ENCODE results near the gene AQP6.

The AQP6 gene

DNA sequence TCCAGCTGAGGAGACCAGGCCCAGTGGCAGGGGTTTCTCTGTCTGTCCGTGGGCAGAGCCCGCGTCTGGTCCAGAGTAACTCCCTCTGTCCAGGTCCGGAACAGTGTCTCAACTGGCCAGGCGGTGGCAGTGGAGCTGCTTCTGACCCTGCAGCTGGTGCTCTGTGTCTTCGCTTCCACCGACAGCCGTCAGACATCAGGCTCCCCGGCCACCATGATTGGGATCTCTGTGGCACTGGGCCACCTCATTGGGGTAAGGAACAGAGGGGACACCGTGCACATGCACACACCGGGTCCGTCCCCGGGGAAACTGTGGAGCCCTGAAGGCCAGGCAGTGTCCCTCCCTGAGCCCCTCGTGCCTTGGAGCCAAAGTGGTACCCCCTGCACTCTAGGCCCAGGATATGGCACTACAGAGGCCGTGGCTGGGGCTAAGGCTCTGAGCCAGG, 1.5 kb downstream of the AQP6 start:
- no peak overlapping the region for H3K4me3 ChIP-seq (ENCODE audit: low read depth, low read length)
- TF ChIP-seq, protein P1, sequence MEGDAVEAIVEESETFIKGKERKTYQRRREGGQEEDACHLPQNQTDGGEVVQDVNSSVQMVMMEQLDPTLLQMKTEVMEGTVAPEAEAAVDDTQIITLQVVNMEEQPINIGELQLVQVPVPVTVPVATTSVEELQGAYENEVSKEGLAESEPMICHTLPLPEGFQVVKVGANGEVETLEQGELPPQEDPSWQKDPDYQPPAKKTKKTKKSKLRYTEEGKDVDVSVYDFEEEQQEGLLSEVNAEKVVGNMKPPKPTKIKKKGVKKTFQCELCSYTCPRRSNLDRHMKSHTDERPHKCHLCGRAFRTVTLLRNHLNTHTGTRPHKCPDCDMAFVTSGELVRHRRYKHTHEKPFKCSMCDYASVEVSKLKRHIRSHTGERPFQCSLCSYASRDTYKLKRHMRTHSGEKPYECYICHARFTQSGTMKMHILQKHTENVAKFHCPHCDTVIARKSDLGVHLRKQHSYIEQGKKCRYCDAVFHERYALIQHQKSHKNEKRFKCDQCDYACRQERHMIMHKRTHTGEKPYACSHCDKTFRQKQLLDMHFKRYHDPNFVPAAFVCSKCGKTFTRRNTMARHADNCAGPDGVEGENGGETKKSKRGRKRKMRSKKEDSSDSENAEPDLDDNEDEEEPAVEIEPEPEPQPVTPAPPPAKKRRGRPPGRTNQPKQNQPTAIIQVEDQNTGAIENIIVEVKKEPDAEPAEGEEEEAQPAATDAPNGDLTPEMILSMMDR (IDR thresholded peaks at IDR 0.05; ENCODE audit: low read depth, low read length), result peak; percentile 72

DNA sequence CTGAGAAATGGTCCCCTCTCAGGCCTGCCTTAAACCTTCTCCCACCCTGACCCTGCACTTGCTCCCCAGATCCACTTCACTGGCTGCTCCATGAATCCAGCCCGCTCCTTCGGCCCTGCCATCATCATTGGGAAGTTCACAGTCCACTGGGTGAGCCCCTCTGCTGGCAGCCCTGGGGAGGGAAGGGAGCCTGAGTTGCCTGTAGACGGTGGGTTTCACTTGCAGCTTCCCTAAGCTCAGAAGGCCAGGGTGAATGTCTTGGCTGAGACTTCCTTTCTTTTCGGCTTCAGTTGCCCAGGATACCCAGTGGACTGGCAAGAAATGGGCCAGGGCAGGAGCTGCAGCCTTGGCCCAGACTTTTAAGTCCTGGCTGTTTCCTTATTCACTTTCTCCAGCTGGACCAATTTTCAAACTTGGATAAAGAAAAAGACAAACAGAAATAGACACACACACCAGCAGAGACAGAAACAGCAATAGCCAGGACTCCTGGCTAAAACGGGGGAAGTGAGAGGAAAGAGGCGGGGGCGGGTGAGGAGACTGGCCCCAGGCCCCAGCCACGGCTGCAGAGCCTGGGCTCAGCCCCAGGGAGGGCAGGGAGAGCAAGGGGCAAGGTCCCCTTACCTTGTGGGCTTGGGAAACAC, 2.0 kb downstream of the AQP6 start:
- H3K4me3 ChIP-seq (ENCODE audit: low read depth, low read length), result no peak overlapping the region
- TF ChIP-seq, protein P1 (IDR thresholded peaks at IDR 0.05; ENCODE audit: low read depth, low read length), result no peak

DNA sequence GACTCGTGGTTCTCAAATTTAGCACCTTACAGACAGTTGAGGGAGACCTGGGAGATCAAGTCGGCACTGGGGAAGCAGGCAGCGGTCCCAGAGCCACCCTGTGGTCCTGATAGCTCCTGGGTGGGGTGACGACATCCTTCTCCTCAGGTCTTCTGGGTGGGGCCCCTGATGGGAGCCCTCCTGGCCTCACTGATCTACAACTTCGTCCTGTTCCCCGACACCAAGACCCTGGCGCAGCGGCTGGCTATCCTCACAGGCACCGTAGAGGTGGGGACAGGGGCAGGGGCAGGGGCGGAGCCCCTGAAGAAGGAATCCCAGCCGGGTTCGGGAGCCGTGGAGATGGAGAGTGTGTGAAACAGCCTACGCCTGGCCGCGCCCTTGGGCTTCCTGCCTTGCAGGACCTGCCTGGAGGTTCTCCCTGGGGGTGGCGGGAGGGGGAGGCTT, 2.6 kb downstream of the AQP6 start:
- TF ChIP-seq, protein P1 (IDR thresholded peaks at IDR 0.05; ENCODE audit: low read depth, low read length), result no peak
- H3K4me3 ChIP-seq (ENCODE audit: low read depth, low read length), result no peak overlapping the region

DNA sequence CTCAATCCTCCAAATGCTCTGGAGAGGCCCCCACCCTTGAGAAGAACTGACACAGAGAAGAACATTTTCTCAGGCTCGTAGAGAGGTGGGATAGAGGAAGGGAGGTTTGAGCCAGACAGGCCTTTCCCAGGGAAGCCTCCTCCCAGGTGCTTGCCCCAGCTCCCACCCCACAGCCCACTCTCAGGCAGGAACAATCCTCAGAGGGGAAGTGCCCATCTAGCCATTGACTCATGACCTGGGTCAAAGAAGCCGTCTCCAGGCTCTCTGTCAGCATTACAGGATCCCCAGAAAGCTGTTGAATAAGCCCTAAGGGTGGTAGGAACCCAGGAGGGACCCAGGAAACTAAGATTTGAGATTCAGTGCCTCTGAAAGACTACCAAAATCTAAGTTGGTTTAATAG, 3.8 kb downstream of the AQP6 start:
- TF ChIP-seq, protein P1 (IDR thresholded peaks at IDR 0.05; ENCODE audit: low read depth, low read length), result no peak
- no peak overlapping the region for H3K4me3 ChIP-seq (ENCODE audit: low read depth, low read length)

DNA sequence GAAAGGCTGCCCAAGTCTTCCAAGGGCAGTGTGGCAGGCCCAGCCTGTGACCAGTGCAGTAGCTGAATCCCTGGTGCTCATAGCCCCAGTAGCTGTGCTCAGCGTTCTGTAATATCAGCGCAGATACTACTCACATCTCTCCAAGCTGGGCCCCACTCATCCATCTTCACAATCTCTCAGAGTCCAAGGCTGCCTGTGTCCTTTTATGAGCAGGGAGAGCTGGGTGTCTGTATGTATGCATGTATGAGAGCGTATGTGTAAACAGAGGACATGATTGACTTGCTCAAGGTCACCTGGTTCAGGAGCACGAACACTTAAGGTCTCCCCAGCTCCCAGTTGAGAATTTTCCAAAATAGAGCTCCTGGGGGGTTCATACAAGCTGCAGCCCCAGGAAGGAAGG, 5.4 kb downstream of the AQP6 start:
- TF ChIP-seq, protein P1 (IDR thresholded peaks at IDR 0.05; ENCODE audit: low read depth, low read length), result no peak
- no peak overlapping the region for H3K4me3 ChIP-seq (ENCODE audit: low read depth, low read length)

DNA sequence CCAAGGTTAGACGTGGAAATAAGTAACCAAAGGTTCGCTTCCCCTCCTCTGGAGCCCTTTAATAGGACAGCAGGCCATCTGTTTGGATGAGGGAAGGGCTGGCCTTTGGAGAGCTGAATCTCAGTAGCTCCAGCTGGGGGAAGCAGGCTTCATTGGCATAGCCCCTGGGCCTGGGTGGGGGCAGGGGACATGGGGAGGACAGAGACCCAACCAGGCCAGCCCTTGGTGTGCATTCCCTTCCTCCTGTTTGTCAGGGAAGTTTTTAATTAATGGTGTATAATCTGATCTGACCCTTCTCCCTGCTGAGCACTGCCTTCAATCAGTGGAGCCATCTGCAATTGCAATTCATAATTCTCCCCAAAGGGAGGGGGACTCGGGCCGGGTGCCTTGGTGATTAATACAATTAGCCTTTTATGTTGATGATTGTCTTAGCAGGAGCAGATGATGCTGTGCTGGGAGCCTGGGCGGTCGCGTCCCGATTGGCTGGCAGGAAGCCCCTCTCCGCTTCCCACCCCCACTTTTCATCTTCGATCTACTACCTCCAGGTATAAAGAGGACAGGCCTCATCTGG, 6.4 kb downstream of the AQP6 start:
- no peak overlapping the region for H3K4me3 ChIP-seq (ENCODE audit: low read depth, low read length)

DNA sequence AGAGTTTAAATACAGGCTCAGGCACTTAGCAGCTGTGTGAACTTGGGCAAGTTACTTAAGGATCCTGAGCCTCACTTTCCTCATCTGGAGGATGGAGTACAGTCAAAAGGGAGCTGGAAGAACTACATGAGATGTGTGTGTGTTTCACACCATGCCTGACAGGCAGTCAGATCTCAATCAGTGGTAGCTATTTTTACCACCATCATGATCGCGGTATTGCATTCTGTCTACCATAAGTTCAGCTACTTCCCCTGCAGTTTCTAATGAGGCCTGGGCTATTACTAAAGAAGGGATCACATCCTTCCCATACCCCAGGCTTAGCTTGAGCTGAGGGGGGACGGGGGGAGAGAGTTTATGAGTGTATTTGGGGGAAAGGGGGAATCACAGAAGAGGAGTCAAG, 7.0 kb downstream of the AQP6 start:
- TF ChIP-seq, protein P1 (IDR thresholded peaks at IDR 0.05; ENCODE audit: low read depth, low read length), result no peak
- H3K4me3 ChIP-seq (ENCODE audit: low read depth, low read length), result no peak overlapping the region

More for the DNA sequence above, 6.4 kb downstream of the AQP6 start:
- TF ChIP-seq, protein P1 (IDR thresholded peaks at IDR 0.05; ENCODE audit: low read depth, low read length), result no peak
